Aorta (tissue), 5 donors: ENCODE data around the gene DISC1. TPM values are rescaled to one million over a fixed set of nuclear protein-coding genes. Genes with fewer than 3 reads are reported as not detected.
"Not testable (repeated sequence)": the region's sequence is repeated elsewhere in the genome, so short reads cannot be mapped to it uniquely, and the experiment has no call there.

Experiments
- ATAC-seq: fragments of 200-7000 bp; cut with Tn5 transposase; one replicate; pipeline ENCODE4 v1.9.1; 2022; ENCODE audit warnings: moderate library complexity; ENCODE audit not compliant: low FRiP score
- DNase-seq, 2 donors: peaks; one replicate each; pipeline ENCODE4 v3.0.0-alpha.2; 2020
- H3K27ac ChIP-seq, 2 donors: one replicate each; pipeline ENCODE4 v1.5.1; 2013; ENCODE audit warnings: low read length in 2 of 2, mild to moderate bottlenecking in 2 of 2, moderate library complexity in 2 of 2, control low read depth in 1 of 2, inconsistent platforms in 1 of 2, low read depth in 1 of 2
- H3K27me3 ChIP-seq, 2 donors: one replicate each; pipeline ENCODE4 v1.6.1; 2013; ENCODE audit warnings: control low read depth in 1 of 2, low read length in 1 of 2, mild to moderate bottlenecking in 1 of 2, moderate library complexity in 1 of 2; ENCODE audit not compliant: insufficient read depth in 2 of 2, control insufficient read depth in 1 of 2
- H3K36me3 ChIP-seq, 2 donors: one replicate each; pipeline ENCODE4 v1.6.1; 2013; ENCODE audit warnings: control low read depth in 1 of 2, low read length in 1 of 2, mild to moderate bottlenecking in 1 of 2; ENCODE audit not compliant: insufficient read depth in 2 of 2, control insufficient read depth in 1 of 2
- H3K4me1 ChIP-seq, 2 donors: one replicate each; pipeline ENCODE4 v1.6.1; 2013; ENCODE audit warnings: low read length in 2 of 2, control low read depth in 1 of 2, mild to moderate bottlenecking in 1 of 2, moderate library complexity in 1 of 2; ENCODE audit not compliant: insufficient read depth in 2 of 2, control insufficient read depth in 1 of 2
- H3K4me3 ChIP-seq, 2 donors: one replicate each; pipeline ENCODE4 v1.5.1; 2013; ENCODE audit warnings: low read length in 2 of 2, control low read depth in 1 of 2, mild to moderate bottlenecking in 1 of 2
- H3K9me3 ChIP-seq: one replicate; pipeline ENCODE4 v1.6.1; 2013; ENCODE audit warnings: mild to moderate bottlenecking, low read length; ENCODE audit not compliant: control insufficient read depth
- WGBS, 2 donors: extraction: QIAGEN DNeasy Blood & Tissue Kit; methylation state at CpG; one replicate each; pipeline ENCODE4 v1.1.7; 2013; 5-methylcytosine and 5-hydroxymethylcytosine counted together
- intact Hi-C, 2 donors: fragments of 100-400 bp; cut with DNase I; formaldehyde crosslinking; loops; one replicate each; pipeline versions ENCODE4 v1.14.2 to v1.15.0; 2022
- polyA plus RNA-seq, 2 donors: library from polyadenylated mRNA; stranded (reverse); fragments of 200-250 nt; gene quantifications; one replicate each; pipeline ENCODE4 v1.2.3, GENCODE V29; 2013
- total RNA-seq, 2 donors: library from RNA; stranded (reverse); fragmentation: NEBNext Ultra II Directional; extraction: Animal tissue kit (Norgen Biotek cat#: 25700); gene quantifications; one replicate each; pipeline ENCODE4 v1.2.1, GENCODE V29; 2021
- donor health status: healthy with polysubstance abuse.
- donor health status: Bipolar disorder and iron deficiency.
- donor health status: DM: no; HTN: no; CAD: no.
- donor health status: DM: no; HTN: no; CAD: no.
- donor health status: DM: yes; HTN: yes; CAD: no.

Gene DISC1
- total and polyA plus RNA-seq, 4 donors: 0.64 to 31.7 (median 6.0) TPM

GRCh38 chr1:231666937-231667608 lies 40.5 kb downstream of the DISC1 start:
- H3K4me1 ChIP-seq: no peaks in the 10 kb centered on the region
- H3K9me3 ChIP-seq: peaks cover 4% of the 10 kb centered on the region
- 35 to 41% methylated on average over 1 of the region's 1 CpG for WGBS, 2 donors
- H3K36me3 ChIP-seq: no peaks in the 10 kb centered on the region
- no peak overlapping the region for H3K27ac ChIP-seq
- intact Hi-C loops: no loop called here
- no peak overlapping the region for H3K4me3 ChIP-seq
- ATAC-seq: no peak
- H3K27me3 ChIP-seq: no peaks in the 10 kb centered on the region
- DNase-seq: no peak

- 95 to 96% methylated on average over 3 of the region's 3 CpGs for WGBS, 2 donors
These were observed 41.4 kb downstream of the DISC1 start for GRCh38 chr1:231667896-231668506.

GRCh38 chr1:231668826-231669225 lies 42.2 kb downstream of the DISC1 start:
- peaks cover 0 to 2% of the 10 kb centered on the region in 2 donors for H3K4me1 ChIP-seq
- no peak overlapping the region for H3K27ac ChIP-seq
- H3K9me3 ChIP-seq: no peaks in the 10 kb centered on the region
- no peaks in the 10 kb centered on the region for H3K27me3 ChIP-seq
- ATAC-seq (no peak), DNase-seq (no peak)
- H3K36me3 ChIP-seq: no peaks in the 10 kb centered on the region
- intact Hi-C loops: no loop called here
- H3K4me3 ChIP-seq: no peak overlapping the region

More at GRCh38 chr1:231667896-231668506, 41.4 kb downstream of the DISC1 start:
- intact Hi-C loops: no loop called here
- Histone ChIP-seq H3K27me3 (no peaks in the 10 kb centered on the region), H3K4me3 (no peak overlapping the region), H3K4me1 (peaks cover 0 to 2% of the 10 kb centered on the region in 2 donors), H3K36me3 (no peaks in the 10 kb centered on the region), H3K9me3 (no peaks in the 10 kb centered on the region), H3K27ac (no peak overlapping the region)
- ATAC-seq: no peak
- no peak for DNase-seq

- DNase-seq, H3K4me3 ChIP-seq, H3K4me1 ChIP-seq, H3K9me3 ChIP-seq, H3K27ac ChIP-seq, H3K27me3 ChIP-seq, intact Hi-C loops, H3K36me3 ChIP-seq, ATAC-seq: not testable (repeated sequence)
- 74 to 82% methylated on average over 4 of the region's 4 CpGs for WGBS, 2 donors
These were observed 43.5 kb downstream of the DISC1 start for GRCh38 chr1:231669864-231670621.

GRCh38 chr1:231670755-231671154 lies 44.2 kb downstream of the DISC1 start:
- H3K36me3 ChIP-seq: no peaks in the 10 kb centered on the region
- H3K27ac ChIP-seq: no peak overlapping the region
- H3K27me3 ChIP-seq: no peaks in the 10 kb centered on the region
- H3K4me3 ChIP-seq: no peak overlapping the region
- WGBS, 2 donors: 99 to 100% methylated on average over 1 of the region's 1 CpG
- H3K9me3 ChIP-seq: no peaks in the 10 kb centered on the region
- no peak for ATAC-seq
- intact Hi-C loops: no loop called here
- no peak for DNase-seq
- H3K4me1 ChIP-seq: peaks cover 0 to 2% of the 10 kb centered on the region in 2 donors

- WGBS, 2 donors: 71 to 79% methylated on average over 6 of the region's 6 CpGs
- Histone ChIP-seq H3K9me3 (no peaks in the 10 kb centered on the region), H3K27me3 (no peaks in the 10 kb centered on the region), H3K36me3 (no peaks in the 10 kb centered on the region), H3K4me1 (peaks cover 0 to 2% of the 10 kb centered on the region in 2 donors), H3K4me3 (no peak overlapping the region), H3K27ac (no peak overlapping the region)
- DNase-seq (no peak), ATAC-seq (no peak)
- intact Hi-C loops: no loop called here
These were observed 48.0 kb downstream of the DISC1 start for GRCh38 chr1:231674575-231674974.

- DNase-seq (no peak), ATAC-seq (no peak)
- Histone ChIP-seq H3K4me3 (no peak overlapping the region), H3K27me3 (no peaks in the 10 kb centered on the region), H3K36me3 (no peaks in the 10 kb centered on the region), H3K27ac (no peak overlapping the region), H3K9me3 (no peaks in the 10 kb centered on the region), H3K4me1 (peaks cover 0 to 2% of the 10 kb centered on the region in 2 donors)
- intact Hi-C loops: no loop called here
These were observed 49.9 kb downstream of the DISC1 start for GRCh38 chr1:231676487-231676886.

GRCh38 chr1:231677442-231677841 lies 50.9 kb downstream of the DISC1 start:
- Histone ChIP-seq H3K27ac (no peak overlapping the region), H3K27me3 (no peaks in the 10 kb centered on the region), H3K4me1 (peaks cover 0 to 2% of the 10 kb centered on the region in 2 donors), H3K4me3 (no peak overlapping the region), H3K9me3 (no peaks in the 10 kb centered on the region), H3K36me3 (no peaks in the 10 kb centered on the region)
- WGBS, 2 donors: 95 to 97% methylated on average over 10 of the region's 10 CpGs
- no peak for ATAC-seq
- intact Hi-C loops: no loop called here
- DNase-seq: no peak
